Right atrium auricular region (tissue), 2 donors: ENCODE results near the gene CGB1. TPM values are rescaled to one million over a fixed set of nuclear protein-coding genes. Genes with fewer than 3 reads are reported as not detected.

Experiments
- DNase-seq: peaks from one replicate; pipeline ENCODE4 v3.0.0-alpha.2; 2019; ENCODE audit warnings: low spot score
- H3K27ac ChIP-seq, 2 donors: fragments of 200-600 bp; sonication (generic); 1 replicate in 1 of 2; 2 replicates in 1 of 2; pipeline ENCODE4 v1.5.1; 2016 to 2019
- H3K27me3 ChIP-seq, 2 donors: fragments of 200-600 bp; sonication (generic); one replicate each; pipeline versions ENCODE4 v1.5.1 to v1.6.0; 2017 to 2019
- H3K36me3 ChIP-seq: fragments of 200-600 bp; sonication (generic); one replicate; pipeline ENCODE4 v1.5.1; 2016
- H3K4me1 ChIP-seq, 2 donors: fragments of 200-600 bp; sonication (generic); one replicate each; pipeline versions ENCODE4 v1.5.1 to v1.6.0; 2017 to 2019
- H3K4me3 ChIP-seq, 2 donors: fragments of 200-600 bp; sonication (generic); 1 replicate in 1 of 2; 2 replicates in 1 of 2; pipeline ENCODE4 v1.5.1; 2017 to 2019; ENCODE audit warnings: mild to moderate bottlenecking in 1 of 2, moderate library complexity in 1 of 2
- H3K9me3 ChIP-seq, 2 donors: fragments of 200-600 bp; sonication (generic); one replicate each; pipeline ENCODE4 v1.5.1; 2019
- CTCF ChIP-seq, 2 donors: fragments of 200-600 bp; sonication (generic); IDR thresholded peaks; one replicate each; pipeline ENCODE4 v1.5.1; 2019; ENCODE audit warnings: antibody characterized with exemption in 2 of 2
- microRNA-seq, 2 donors: library from miRNA; unstranded; fragments of <30 nt; microRNA quantifications; one replicate each; pipeline ENCODE4, GENCODE V29; 2016 to 2017; ENCODE audit warnings: borderline number of aligned reads in 2 of 2, borderline replicate concordance in 1 of 2
- total RNA-seq, 2 donors: library from RNA; depleted of rRNA; stranded (reverse); fragments of >200 nt; gene quantifications; one replicate each; pipeline ENCODE4 v1.1.0, GENCODE V29; 2016

The CGB1 gene
- total RNA-seq, 2 donors from 2014 or later, result not detected

GRCh38 chr19:48988286-48988685 lies 48.4 kb downstream of the CGB1 start:
- no peaks in the 10 kb centered on the region for H3K9me3 ChIP-seq
- no peak overlapping the region for H3K4me3 ChIP-seq
- no peak overlapping the region for H3K27ac ChIP-seq
- no peak for DNase-seq
- H3K4me1 ChIP-seq, result peaks cover 0 to 28% of the 10 kb centered on the region in 2 donors
- TF ChIP-seq CTCF (IDR thresholded peaks at IDR 0.05), result no peak
- peaks cover 52% of the 10 kb centered on the region for H3K36me3 ChIP-seq
- H3K27me3 ChIP-seq, result no peaks in the 10 kb centered on the region

GRCh38 chr19:48987323-48987722 lies 49.4 kb downstream of the CGB1 start:
- Histone ChIP-seq H3K36me3 (peaks cover 60% of the 10 kb centered on the region), H3K27ac (no peak overlapping the region), H3K4me3 (no peak overlapping the region), H3K4me1 (peaks cover 0 to 28% of the 10 kb centered on the region in 2 donors), H3K9me3 (no peaks in the 10 kb centered on the region), H3K27me3 (no peaks in the 10 kb centered on the region)
- no peak for DNase-seq
- TF ChIP-seq CTCF (IDR thresholded peaks at IDR 0.05), result no peak

- no peaks in the 10 kb centered on the region for H3K27me3 ChIP-seq
- no peaks in the 10 kb centered on the region for H3K9me3 ChIP-seq
- DNase-seq, result no peak
- H3K4me3 ChIP-seq, result no peak overlapping the region
- no peak overlapping the region for H3K27ac ChIP-seq
- H3K36me3 ChIP-seq, result peaks cover 70% of the 10 kb centered on the region
- H3K4me1 ChIP-seq, result peaks cover 0 to 18% of the 10 kb centered on the region in 2 donors
- no peak for TF ChIP-seq CTCF (IDR thresholded peaks at IDR 0.05)
Measured at GRCh38 chr19:48986211-48986610, 50.5 kb downstream of the CGB1 start.

- Histone ChIP-seq H3K9me3 (no peaks in the 10 kb centered on the region), H3K4me1 (peaks cover 0 to 13% of the 10 kb centered on the region in 2 donors), H3K27me3 (no peaks in the 10 kb centered on the region), H3K27ac (no peak overlapping the region), H3K36me3 (peaks cover 75% of the 10 kb centered on the region), H3K4me3 (no peak overlapping the region)
- TF ChIP-seq CTCF (IDR thresholded peaks at IDR 0.05), result no peak
- DNase-seq, result no peak
Measured at GRCh38 chr19:48985711-48986110, 51.0 kb downstream of the CGB1 start.

Small RNAs within 50 kb of the gene (microRNA-seq; reads per million reads assigned to microRNA genes)
- gene MIR6798, result 0 to 0.71 reads per million in 2 donors

Other genes with a start within 250 kb of the CGB1 start
- 10 to 100 TPM; 32.3 to 37.5 TPM for gene BCAT2, start 225.9 kb downstream of the CGB1 start, total RNA-seq
- gene HSD17B14, start 200.4 kb downstream of the CGB1 start, total RNA-seq, result 1 to 10 TPM; 3.7 to 6.3 TPM
- 10 to 100 TPM; 22.4 to 25.1 TPM for gene PLEKHA4, start 168.3 kb downstream of the CGB1 start, total RNA-seq
- gene PPP1R15A, start 164.5 kb downstream of the CGB1 start, total RNA-seq, result 10 to 100 TPM; 55.0 to 97.6 TPM
- not detected for gene TULP2, start 138.2 kb downstream of the CGB1 start, total RNA-seq
- gene NUCB1, start 136.6 kb downstream of the CGB1 start, total RNA-seq, result 100 to 1,000 TPM; 347 to 411 TPM
- gene DHDH, start 103.2 kb downstream of the CGB1 start, total RNA-seq, result not detected
- 10 to 100 TPM; 10.7 to 21.2 TPM for gene BAX, start 82.0 kb downstream of the CGB1 start, total RNA-seq
- gene FTL, start 71.6 kb downstream of the CGB1 start, total RNA-seq, result 1,000 to 10,000 TPM; 1,493 to 3,053 TPM
- gene GYS1, start 43.6 kb downstream of the CGB1 start, total RNA-seq, result 10 to 100 TPM; 72.1 to 88.1 TPM
- gene RUVBL2, start 43.0 kb downstream of the CGB1 start, total RNA-seq, result 10 to 100 TPM; 49.1 to 87.7 TPM
- not detected for gene LHB, start 19.8 kb downstream of the CGB1 start, total RNA-seq
- gene CGB3, start 12.6 kb downstream of the CGB1 start, total RNA-seq, result not detected
- gene CGB2, start 5.0 kb downstream of the CGB1 start, total RNA-seq, result not detected
- gene CGB5, start 7.0 kb upstream of the CGB1 start, total RNA-seq, result not detected
- not detected for gene CGB8, start 12.2 kb upstream of the CGB1 start, total RNA-seq
- not detected for gene CGB7, start 20.9 kb upstream of the CGB1 start, total RNA-seq
- gene NTF4, start 27.9 kb upstream of the CGB1 start, total RNA-seq, result not detected
- gene KCNA7, start 35.8 kb upstream of the CGB1 start, total RNA-seq, result 1 to 10 TPM in 1 of 2 donors, under 1 TPM in 1; 0.35 to 3.2 TPM
- 10 to 100 TPM; 62.7 to 89.4 TPM for gene SNRNP70, start 48.6 kb upstream of the CGB1 start, total RNA-seq
- 10 to 100 TPM; 31.5 to 35.0 TPM for gene LIN7B, start 77.5 kb upstream of the CGB1 start, total RNA-seq
- gene C19orf73, start 82.2 kb upstream of the CGB1 start, total RNA-seq, result 1 to 10 TPM; 3.1 to 5.9 TPM
- gene PPFIA3, start 82.6 kb upstream of the CGB1 start, total RNA-seq, result 1 to 10 TPM; 5.0 to 6.8 TPM
- 1,000 to 10,000 TPM in 1 of 2 donors, 100 to 1,000 TPM in 1; 558 to 1,164 TPM for gene HRC, start 118.5 kb upstream of the CGB1 start, total RNA-seq
- gene TRPM4, start 120.9 kb upstream of the CGB1 start, total RNA-seq, result 10 to 100 TPM; 20.6 to 22.8 TPM